HepG2 (cell line): ENCODE data around the gene PTPRN. TPM values are rescaled to one million over a fixed set of nuclear protein-coding genes. Genes with fewer than 3 reads are reported as not detected.

Source experiments
- BRCA1 ChIP-seq: sonication (generic); formaldehyde crosslinking; IDR thresholded peaks from 2 replicates; pipeline ENCODE4 v1.4.0; 2020; ENCODE audit warnings: missing genetic modification reagents
- EEA1 ChIP-seq: sonication (generic); formaldehyde crosslinking; IDR thresholded peaks from 2 replicates; pipeline ENCODE4 v1.5.1; 2020; ENCODE audit warnings: mild to moderate bottlenecking, missing genetic modification reagents, borderline replicate concordance
- ETV5 ChIP-seq: IDR thresholded peaks from 2 replicates; pipeline ENCODE4 v1.6.1; 2018; ENCODE audit warnings: missing biosample characterization, missing genetic modification reagents, inconsistent platforms, borderline replicate concordance
- RARA ChIP-seq: IDR thresholded peaks from 2 replicates; pipeline ENCODE4 v1.6.1; 2016; ENCODE audit warnings: missing genetic modification reagents, missing compliant biosample characterization
- SAP130 ChIP-seq: IDR thresholded peaks from 2 replicates; pipeline ENCODE4 v1.6.1; 2016; ENCODE audit warnings: low read depth
- TCF7L2 ChIP-seq: IDR thresholded peaks from 2 replicates; pipeline ENCODE4 v1.6.1; 2011; ENCODE audit warnings: mild to moderate bottlenecking, low read depth, low read length, moderate library complexity
- U2AF1 ChIP-seq: fragments of 200-400 bp; formaldehyde crosslinking; optimal IDR thresholded peaks from 2 replicates; pipeline ENCODE3; 2017; ENCODE audit warnings: mild to moderate bottlenecking, low read depth, low read length
- ZNF317 ChIP-seq: sonication (generic); formaldehyde crosslinking; IDR thresholded peaks from 2 replicates; pipeline ENCODE4 v1.5.0; 2020; ENCODE audit warnings: mild to moderate bottlenecking, missing genetic modification reagents
- ZNF441 ChIP-seq: sonication (generic); formaldehyde crosslinking; IDR thresholded peaks from 2 replicates; pipeline ENCODE4 v1.7.0; 2021; ENCODE audit warnings: missing genetic modification reagents, borderline replicate concordance
- ZNF530 ChIP-seq: sonication (generic); formaldehyde crosslinking; IDR thresholded peaks from 2 replicates; pipeline ENCODE4 v1.5.0; 2020; ENCODE audit warnings: low read depth, mild to moderate bottlenecking, missing genetic modification reagents
- ZNF550 ChIP-seq: sonication (generic); formaldehyde crosslinking; IDR thresholded peaks from 2 replicates; pipeline ENCODE4 v1.4.0; 2020; ENCODE audit warnings: mild to moderate bottlenecking, missing genetic modification reagents, borderline replicate concordance
- ZNF563 ChIP-seq: sonication (generic); formaldehyde crosslinking; IDR thresholded peaks from 2 replicates; pipeline ENCODE4 v1.8.0; 2022; ENCODE audit warnings: mild to moderate bottlenecking, moderate library complexity, missing genetic modification reagents
- ZNF782 ChIP-seq: sonication (generic); formaldehyde crosslinking; IDR thresholded peaks from 2 replicates; pipeline ENCODE4 v1.4.0; 2020; ENCODE audit warnings: missing genetic modification reagents, mild to moderate bottlenecking, borderline replicate concordance
- polyA plus RNA-seq, 8 experiments: library from polyadenylated mRNA; depleted of rRNA in 3 of 8; stranded (reverse) in 7 of 8; unstranded in 1 of 8; fragments of >200 nt; fragmentation: Illumina TruSeq in 4 of 8; extraction: Trizol in 4 of 8; gene quantifications; 2 replicates each; pipeline versions ENCODE4 v1.2.1 to v1.2.3, GENCODE V29; 2011 to 2016; ENCODE audit warnings: low read depth in 4 of 8, missing spikeins in 1 of 8, mixed read lengths in 1 of 8; ENCODE audit not compliant: insufficient read depth in 1 of 8
- total RNA-seq, 5 experiments: library from RNA; depleted of rRNA; stranded (reverse); fragments of >200 nt; fragmentation: Illumina TruSeq; extraction: Trizol; gene quantifications; 2 replicates each; pipeline ENCODE4 v1.2.3, GENCODE V29; 2016; ENCODE audit warnings: low read depth in 1 of 5
- TF ChIP-seq, protein P1 (sequence below): sonication (generic); formaldehyde crosslinking; IDR thresholded peaks from 2 replicates; pipeline ENCODE4 v1.4.0; 2020; ENCODE audit warnings: missing genetic modification reagents, mild to moderate bottlenecking, borderline replicate concordance
- TF ChIP-seq, protein P2 (sequence below), 2 experiments: IDR thresholded peaks; 2 replicates each; pipeline ENCODE4 v1.6.1; 2011 to 2012; ENCODE audit warnings: low read length in 2 of 2, borderline replicate concordance in 1 of 2, low read depth in 1 of 2, mild to moderate bottlenecking in 1 of 2, moderate library complexity in 1 of 2

Gene PTPRN
- total and polyA plus RNA-seq, 2 of the 13 experiments (the other 11 are each of a cell fraction or from before 2014, with no cell fraction given): 0.26 TPM; not detected in 1

DNA sequence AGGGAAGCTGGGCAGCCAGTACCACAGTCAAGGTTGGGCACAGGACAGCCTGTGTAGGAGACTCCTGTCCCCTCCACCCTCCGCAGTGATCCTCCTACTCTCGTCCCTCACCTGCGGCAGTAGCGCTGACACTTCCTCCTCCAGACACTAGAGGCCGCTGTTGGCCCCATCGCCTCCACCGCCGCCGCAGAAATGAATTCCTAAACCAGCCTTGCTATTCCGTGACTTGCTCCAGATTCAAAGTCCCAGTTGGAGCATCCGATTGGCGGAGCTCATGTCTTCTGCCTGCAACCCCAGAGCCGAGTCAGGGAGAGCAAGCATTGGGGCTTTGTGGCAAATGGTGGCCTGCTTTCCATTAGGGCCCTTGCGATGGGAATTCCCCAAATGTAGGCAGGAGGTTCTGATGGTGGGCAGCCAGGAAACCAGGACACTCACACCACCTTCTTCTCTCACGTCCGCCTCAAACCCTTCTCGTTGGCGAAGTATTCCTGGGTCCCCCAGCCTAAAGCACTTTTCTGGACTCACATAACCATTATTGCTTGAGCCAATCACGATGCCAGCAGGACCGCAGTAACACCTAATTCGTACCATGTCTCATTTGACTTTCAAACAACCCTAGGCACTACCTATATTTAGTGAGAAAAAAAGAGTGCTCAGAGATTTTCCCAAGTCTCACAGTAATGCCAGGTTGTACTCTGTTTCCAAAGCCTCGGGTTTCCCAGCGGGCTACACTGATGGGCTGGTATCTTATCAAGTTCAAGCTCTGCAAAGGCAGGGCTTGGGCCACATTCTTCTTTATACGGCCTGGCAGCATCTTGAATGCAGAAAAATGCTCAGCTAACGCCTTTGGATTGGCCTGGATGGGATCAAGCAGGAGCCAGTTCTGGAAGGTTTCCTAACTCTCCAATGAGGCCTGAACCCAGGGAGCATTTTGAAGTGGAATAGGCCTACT lies 31.2 kb downstream of the PTPRN start (continued):
- TF ChIP-seq, protein P1, sequence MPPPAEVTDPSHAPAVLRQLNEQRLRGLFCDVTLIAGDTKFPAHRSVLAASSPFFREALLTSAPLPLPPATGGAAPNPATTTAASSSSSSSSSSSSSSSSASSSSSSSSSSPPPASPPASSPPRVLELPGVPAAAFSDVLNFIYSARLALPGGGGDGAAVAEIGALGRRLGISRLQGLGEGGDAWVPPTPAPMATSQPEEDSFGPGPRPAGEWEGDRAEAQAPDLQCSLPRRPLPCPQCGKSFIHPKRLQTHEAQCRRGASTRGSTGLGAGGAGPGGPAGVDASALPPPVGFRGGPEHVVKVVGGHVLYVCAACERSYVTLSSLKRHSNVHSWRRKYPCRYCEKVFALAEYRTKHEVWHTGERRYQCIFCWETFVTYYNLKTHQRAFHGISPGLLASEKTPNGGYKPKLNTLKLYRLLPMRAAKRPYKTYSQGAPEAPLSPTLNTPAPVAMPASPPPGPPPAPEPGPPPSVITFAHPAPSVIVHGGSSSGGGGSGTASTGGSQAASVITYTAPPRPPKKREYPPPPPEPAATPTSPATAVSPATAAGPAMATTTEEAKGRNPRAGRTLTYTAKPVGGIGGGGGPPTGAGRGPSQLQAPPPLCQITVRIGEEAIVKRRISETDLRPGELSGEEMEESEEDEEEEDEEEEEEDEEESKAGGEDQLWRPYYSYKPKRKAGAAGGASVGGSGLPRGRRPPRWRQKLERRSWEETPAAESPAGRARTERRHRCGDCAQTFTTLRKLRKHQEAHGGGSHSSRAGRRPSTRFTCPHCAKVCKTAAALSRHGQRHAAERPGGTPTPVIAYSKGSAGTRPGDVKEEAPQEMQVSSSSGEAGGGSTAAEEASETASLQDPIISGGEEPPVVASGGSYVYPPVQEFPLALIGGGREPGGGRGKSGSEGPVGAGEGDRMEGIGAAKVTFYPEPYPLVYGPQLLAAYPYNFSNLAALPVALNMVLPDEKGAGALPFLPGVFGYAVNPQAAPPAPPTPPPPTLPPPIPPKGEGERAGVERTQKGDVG: no peak
- TF ChIP-seq EEA1 (CRISPR knock-in tag) (no peak), SAP130 (CRISPR knock-in tag) (peak; percentile 69), ZNF441 (CRISPR knock-in tag) (peak; percentile 74; the same call in 1 of the 2 replicates), ZNF550 (CRISPR knock-in tag) (0 out of 2 replicates have a peak, but pooled peaks have one; percentile 57), ZNF530 (no peak), BRCA1 (CRISPR knock-in tag) (no peak), ZNF563 (no peak), TCF7L2 (no peak), ZNF782 (CRISPR knock-in tag) (no peak), RARA (CRISPR knock-in tag) (no peak), ETV5 (CRISPR knock-in tag) (no peak), ZNF317 (CRISPR knock-in tag) (0 out of 2 replicates have a peak, but pooled peaks have one; percentile 47), U2AF1 (no peak)
- TF ChIP-seq, protein P2, sequence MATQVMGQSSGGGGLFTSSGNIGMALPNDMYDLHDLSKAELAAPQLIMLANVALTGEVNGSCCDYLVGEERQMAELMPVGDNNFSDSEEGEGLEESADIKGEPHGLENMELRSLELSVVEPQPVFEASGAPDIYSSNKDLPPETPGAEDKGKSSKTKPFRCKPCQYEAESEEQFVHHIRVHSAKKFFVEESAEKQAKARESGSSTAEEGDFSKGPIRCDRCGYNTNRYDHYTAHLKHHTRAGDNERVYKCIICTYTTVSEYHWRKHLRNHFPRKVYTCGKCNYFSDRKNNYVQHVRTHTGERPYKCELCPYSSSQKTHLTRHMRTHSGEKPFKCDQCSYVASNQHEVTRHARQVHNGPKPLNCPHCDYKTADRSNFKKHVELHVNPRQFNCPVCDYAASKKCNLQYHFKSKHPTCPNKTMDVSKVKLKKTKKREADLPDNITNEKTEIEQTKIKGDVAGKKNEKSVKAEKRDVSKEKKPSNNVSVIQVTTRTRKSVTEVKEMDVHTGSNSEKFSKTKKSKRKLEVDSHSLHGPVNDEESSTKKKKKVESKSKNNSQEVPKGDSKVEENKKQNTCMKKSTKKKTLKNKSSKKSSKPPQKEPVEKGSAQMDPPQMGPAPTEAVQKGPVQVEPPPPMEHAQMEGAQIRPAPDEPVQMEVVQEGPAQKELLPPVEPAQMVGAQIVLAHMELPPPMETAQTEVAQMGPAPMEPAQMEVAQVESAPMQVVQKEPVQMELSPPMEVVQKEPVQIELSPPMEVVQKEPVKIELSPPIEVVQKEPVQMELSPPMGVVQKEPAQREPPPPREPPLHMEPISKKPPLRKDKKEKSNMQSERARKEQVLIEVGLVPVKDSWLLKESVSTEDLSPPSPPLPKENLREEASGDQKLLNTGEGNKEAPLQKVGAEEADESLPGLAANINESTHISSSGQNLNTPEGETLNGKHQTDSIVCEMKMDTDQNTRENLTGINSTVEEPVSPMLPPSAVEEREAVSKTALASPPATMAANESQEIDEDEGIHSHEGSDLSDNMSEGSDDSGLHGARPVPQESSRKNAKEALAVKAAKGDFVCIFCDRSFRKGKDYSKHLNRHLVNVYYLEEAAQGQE (IDR thresholded peaks at IDR 0.05; ENCODE audit: borderline replicate concordance in 1 of 2, low read depth in 1 of 2, low read length in 2 of 2): no peak
